ENCODE data around the gene NUDCD3. TPM values are rescaled to one million over a fixed set of nuclear protein-coding genes. Genes with fewer than 3 reads are reported as not detected.

Gene NUDCD3
- total and polyA plus RNA-seq, 2 of the 8 experiments (the other 6 are each of a cell fraction or from before 2014, with no cell fraction given): 35.2 to 93.7 TPM

DNA sequence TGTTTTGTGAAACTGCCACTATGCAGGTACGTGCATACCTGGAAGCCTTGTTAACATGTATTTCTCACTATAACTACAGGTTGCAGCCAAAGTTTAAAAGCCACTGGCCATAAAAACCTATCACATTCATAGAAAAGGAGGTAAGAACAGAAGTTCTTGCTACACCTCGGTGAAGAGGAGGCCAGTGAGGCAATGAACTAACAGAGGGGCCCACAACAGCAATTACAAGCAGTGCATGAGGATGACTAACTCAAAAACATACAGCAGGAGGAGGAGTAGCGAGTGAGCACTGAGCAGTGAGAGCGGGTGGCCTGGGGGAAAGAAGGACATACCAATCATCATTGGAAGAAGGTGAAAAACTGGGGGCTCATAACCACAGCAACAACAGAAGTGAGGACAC lies 51.6 kb downstream of the NUDCD3 start:
- H3K79me1 ChIP-seq (ENCODE audit: low read depth, low read length): peaks cover 3% of the 10 kb centered on the region
- H4K91ac ChIP-seq (replicated peaks; ENCODE audit: insufficient read length, low read length): no peak overlapping the region
- H2BK12ac ChIP-seq (ENCODE audit: low read depth, low read length): no peak overlapping the region
- peaks cover 7 to 11% of the 10 kb centered on the region in 2 experiments for H4K20me1 ChIP-seq (replicated peaks in 1 of 2; ENCODE audit: control insufficient read depth in 1 of 2, insufficient read depth in 2 of 2, low read length in 2 of 2)
- no peak overlapping the region for H4K5ac ChIP-seq (ENCODE audit: insufficient read length, low read depth, low read length)
- no peaks in the 10 kb centered on the region for H3K9me3 ChIP-seq (ENCODE audit: insufficient read depth in 2 of 2, low read depth in 1 of 2, low read length in 1 of 2)
- H3K36me3 ChIP-seq (ENCODE audit: control insufficient read depth in 2 of 4, insufficient read depth in 4 of 4, low read length in 3 of 4): no peaks in the 10 kb centered on the region
- H3K79me2 ChIP-seq (ENCODE audit: control insufficient read depth in 1 of 2, insufficient read depth in 2 of 2, low read length in 2 of 2): peaks cover 0 to 26% of the 10 kb centered on the region in 2 experiments; a peak in 2 of 4 replicates
- no peaks in the 10 kb centered on the region for H3K4me1 ChIP-seq (replicated peaks in 1 of 4; ENCODE audit: control insufficient read depth in 3 of 4, insufficient read depth in 4 of 4, low read length in 3 of 4)
- H3K9ac ChIP-seq (replicated peaks in 1 of 4; ENCODE audit: extremely low read depth in 1 of 4, low read depth in 3 of 4, low read length in 3 of 4): no peak overlapping the region
- no peak overlapping the region for H3K4ac ChIP-seq (replicated peaks; ENCODE audit: insufficient read length, low read depth, low read length)
- no peak overlapping the region for H2AK5ac ChIP-seq (ENCODE audit: low read depth, low read length)
- H3K4me2 ChIP-seq (ENCODE audit: insufficient read depth in 1 of 2, low read depth in 2 of 2, low read length in 2 of 2): no peak overlapping the region
- no peak overlapping the region for H3K14ac ChIP-seq (ENCODE audit: insufficient read length)
- H3K23me2 ChIP-seq (ENCODE audit: low read depth, low read length): no peaks in the 10 kb centered on the region
- H3K4me3 ChIP-seq (ENCODE audit: extremely low read depth in 1 of 4, insufficient read depth in 2 of 4, low read depth in 3 of 4, low read length in 4 of 4): no peak overlapping the region
- WGBS, 2 experiments (ENCODE audit: extremely low coverage in 1 of 2, insufficient coverage in 1 of 2, insufficient read length in 1 of 2, insufficient replicate concordance in 2 of 2, low coverage in 1 of 2, low lambda C conversion rate in 2 of 2, missing lambda C conversion rate in 1 of 2): 68% methylated on average over 4 of the region's 4 CpGs; no CpG with 5 or more reads in 1 of the 2 experiments
- no peak overlapping the region for H3K18ac ChIP-seq (ENCODE audit: extremely low read depth, low read length)
- CTCF ChIA-PET (ENCODE audit: partially characterized antibody): interaction anchor here (1.4 kb wide), 1 partner anchor 21 kb away, joined by 4 read pairs; no protein-coding TSS in a partner anchor
- no peak overlapping the region for H2BK15ac ChIP-seq (ENCODE audit: low read length)
- FAIRE-seq (no peak), DNase-seq (ENCODE audit: low read depth in 1 of 2, low spot score in 2 of 2) (no peak)
- H4K8ac ChIP-seq (ENCODE audit: extremely low read depth, insufficient read depth, low read length): no peak overlapping the region
- no peak overlapping the region for H2BK5ac ChIP-seq (ENCODE audit: low read depth, low read length)
- no peaks in the 10 kb centered on the region for H3K27me3 ChIP-seq (replicated peaks in 1 of 4; ENCODE audit: control insufficient read depth in 3 of 4, extremely low read depth in 1 of 4, insufficient read depth in 3 of 4, low read length in 3 of 4)
- H3K56ac ChIP-seq (replicated peaks; ENCODE audit: insufficient read length, low read depth, low read length): no peak overlapping the region
- no peak overlapping the region for H2BK120ac ChIP-seq (replicated peaks; ENCODE audit: low read depth, low read length)
- H3K23ac ChIP-seq (ENCODE audit: insufficient read length): no peak overlapping the region
- POLR2A ChIA-PET (ENCODE audit: partially characterized antibody): no interaction called here
- H2AFZ ChIP-seq (ENCODE audit: low read length): no peak overlapping the region
- no peak for TF ChIP-seq ZNF274 (IDR thresholded peaks at IDR 0.05; ENCODE audit: borderline replicate concordance, extremely low read depth, low read length)
- TF ChIP-seq CBX8 (IDR thresholded peaks at IDR 0.05; ENCODE audit: borderline replicate concordance, low read depth, low read length): no peak
- TF ChIP-seq SAP30 (IDR thresholded peaks at IDR 0.05; ENCODE audit: insufficient read depth, insufficient replicate concordance, low read length): no peak
- no peak for TF ChIP-seq EP300 (IDR thresholded peaks at IDR 0.05; ENCODE audit: borderline replicate concordance in 1 of 2, low read depth in 2 of 2, low read length in 2 of 2)
- no peak for TF ChIP-seq JUN (IDR thresholded peaks at IDR 0.05; ENCODE audit: low read depth, low read length)
- TF ChIP-seq POU5F1 (IDR thresholded peaks at IDR 0.05; ENCODE audit: low read depth, low read length): no peak
- TF ChIP-seq BRCA1 (IDR thresholded peaks at IDR 0.05; ENCODE audit: low read depth, low read length): no peak
- no peak for TF ChIP-seq CREB1 (IDR thresholded peaks at IDR 0.05)
- no peak for TF ChIP-seq TAF7 (optimal IDR thresholded peaks at IDR 0.05; ENCODE audit: borderline replicate concordance, low read depth, low read length)
- TF ChIP-seq BACH1 (IDR thresholded peaks at IDR 0.05; ENCODE audit: low read length): no peak
- no peak overlapping the region for H3K27ac ChIP-seq (ENCODE audit: low read depth, low read length)
- H2BK20ac ChIP-seq (ENCODE audit: low read length): no peak overlapping the region

All from H1 (cell line).